C4-2B (cell line): Measurements from ENCODE around the gene PDCD1.

ENCODE experiments used
- H3K27ac ChIP-seq: fragments of 450-650 bp; 2 replicates; pipeline ENCODE4 v1.5.1; 2017
- CTCF ChIP-seq: fragments of 450-650 bp; conservative IDR thresholded peaks from 2 replicates; pipeline ENCODE4 v1.5.1; 2017; ENCODE audit warnings: mild to moderate bottlenecking
- ZFX ChIP-seq: fragments of 450-650 bp; IDR thresholded peaks from 2 replicates; pipeline ENCODE4 v1.6.1; 2017

Gene PDCD1

GRCh38 chr2:241859436-241860183 lies 916 bp upstream of the PDCD1 start:
- no peak overlapping the region for H3K27ac ChIP-seq
- TF ChIP-seq ZFX (no peak), CTCF (no peak; the same call in 1 of the 2 replicates)

GRCh38 chr2:241859017-241859435 lies 332 bp upstream of the PDCD1 start:
- no peak overlapping the region for H3K27ac ChIP-seq
- TF ChIP-seq CTCF (no peak), ZFX (no peak)

GRCh38 chr2:241857572-241858121 lies 1.0 kb downstream of the PDCD1 start:
- TF ChIP-seq ZFX (no peak), CTCF (no peak)

GRCh38 chr2:241857041-241857541 lies 1.6 kb downstream of the PDCD1 start:
- H3K27ac ChIP-seq: no peak overlapping the region
- TF ChIP-seq ZFX (no peak), CTCF (no peak)

More at GRCh38 chr2:241857572-241858121, 1.0 kb downstream of the PDCD1 start:
- H3K27ac ChIP-seq: no peak overlapping the region

GRCh38 chr2:241855888-241856422 lies 2.7 kb downstream of the PDCD1 start:
- no peak overlapping the region for H3K27ac ChIP-seq
- TF ChIP-seq ZFX: no peak
- no peak for TF ChIP-seq CTCF

- H3K27ac ChIP-seq: no peak overlapping the region
- TF ChIP-seq ZFX: no peak
- TF ChIP-seq CTCF: no peak
These were observed 3.3 kb downstream of the PDCD1 start for GRCh38 chr2:241855245-241855887.
